PFSK-1 (cell line): ENCODE measurements around the gene C10orf53.

Experiments
- FOXP2 ChIP-seq: optimal IDR thresholded peaks from 2 replicates; pipeline ENCODE3; 2011; ENCODE audit warnings: borderline replicate concordance, control low read depth, inconsistent platforms; ENCODE audit not compliant: insufficient read depth; ENCODE audit errors: extremely low read length, extremely low read depth
- POLR2AphosphoS5 ChIP-seq: IDR thresholded peaks from 2 replicates; pipeline ENCODE4 v1.6.1; 2012; ENCODE audit warnings: low read depth, mild to moderate bottlenecking, control low read depth, low read length, moderate library complexity
- REST ChIP-seq, 2 experiments: IDR thresholded peaks; 2 replicates each; pipeline versions ENCODE4 v1.6.1 to v1.8.0; 2011 to 2012; ENCODE audit warnings: low read depth in 2 of 2, low read length in 2 of 2, control low read depth in 1 of 2, inconsistent platforms in 1 of 2, mild to moderate bottlenecking in 1 of 2, moderate library complexity in 1 of 2; ENCODE audit not compliant: insufficient read depth in 1 of 2
- SIN3A ChIP-seq: IDR thresholded peaks from 2 replicates; pipeline ENCODE4 v1.6.1; 2012; ENCODE audit warnings: mild to moderate bottlenecking, low read length, moderate library complexity, borderline replicate concordance; ENCODE audit not compliant: insufficient read depth
- TAF1 ChIP-seq: IDR thresholded peaks from 2 replicates; pipeline ENCODE4 v1.6.1; 2012; ENCODE audit warnings: low read length, control low read depth, borderline replicate concordance; ENCODE audit not compliant: insufficient read depth

C10orf53 gene

GRCh38 chr10:49643241-49644034 is 36.0 kb upstream of the C10orf53 start:
- TF ChIP-seq REST (IDR thresholded peaks at IDR 0.05; ENCODE audit: insufficient read depth in 1 of 2, low read depth in 2 of 2, low read length in 2 of 2): no peak
- TF ChIP-seq SIN3A: no peak
- no peak for TF ChIP-seq TAF1
- TF ChIP-seq FOXP2: no peak
- no peak for TF ChIP-seq POLR2AphosphoS5

GRCh38 chr10:49644035-49644646 is 35.3 kb upstream of the C10orf53 start:
- no peak for TF ChIP-seq FOXP2
- TF ChIP-seq TAF1: no peak
- TF ChIP-seq REST (IDR thresholded peaks at IDR 0.05; ENCODE audit: insufficient read depth in 1 of 2, low read depth in 2 of 2, low read length in 2 of 2): no peak
- no peak for TF ChIP-seq SIN3A
- TF ChIP-seq POLR2AphosphoS5: no peak

- no peak for TF ChIP-seq TAF1
- TF ChIP-seq POLR2AphosphoS5: no peak
- no peak for TF ChIP-seq FOXP2
- no peak for TF ChIP-seq SIN3A
- TF ChIP-seq REST (IDR thresholded peaks at IDR 0.05; ENCODE audit: insufficient read depth in 1 of 2, low read depth in 2 of 2, low read length in 2 of 2): no peak
Measured at GRCh38 chr10:49645417-49645816, 34.0 kb upstream of the C10orf53 start.

GRCh38 chr10:49645871-49646870 is 33.3 kb upstream of the C10orf53 start:
- TF ChIP-seq TAF1 (no peak), POLR2AphosphoS5 (no peak), FOXP2 (no peak), REST (IDR thresholded peaks at IDR 0.05; ENCODE audit: insufficient read depth in 1 of 2, low read depth in 2 of 2, low read length in 2 of 2) (no peak), SIN3A (no peak)
